ENCODE results near the gene TRMT13.
"Not testable (repeated sequence)": the region's sequence is repeated elsewhere in the genome, so short reads cannot be mapped to it uniquely, and the experiment has no call there.

The TRMT13 gene

GRCh38 chr1:100188617-100189016, 55.7 kb downstream of the TRMT13 start:
- H3K36me3 Mint-ChIP-seq (ENCODE audit: low read depth), result peaks cover 9% of the 10 kb centered on the region
- no peak for DNase-seq
- no peak for ATAC-seq
- no peaks in the 10 kb centered on the region for H3K9me3 Mint-ChIP-seq
- no peaks in the 10 kb centered on the region for H3K27me3 Mint-ChIP-seq
- H3K27ac Mint-ChIP-seq, result no peak overlapping the region
- no peak overlapping the region for H3K4me3 Mint-ChIP-seq
- peaks cover 4% of the 10 kb centered on the region for H3K4me1 Mint-ChIP-seq

GRCh38 chr1:100198596-100198995, 65.6 kb downstream of the TRMT13 start:
- H3K9me3 Mint-ChIP-seq, result no peaks in the 10 kb centered on the region
- H3K36me3 Mint-ChIP-seq (ENCODE audit: low read depth), result peaks cover 51% of the 10 kb centered on the region

GRCh38 chr1:100200060-100200459, 67.1 kb downstream of the TRMT13 start:
- not testable (repeated sequence) for ATAC-seq, H3K4me1 Mint-ChIP-seq, H3K9me3 Mint-ChIP-seq, DNase-seq, H3K27me3 Mint-ChIP-seq, H3K4me3 Mint-ChIP-seq, H3K27ac Mint-ChIP-seq
- peaks cover 66% of the 10 kb centered on the region for H3K36me3 Mint-ChIP-seq (ENCODE audit: low read depth)

More at GRCh38 chr1:100198596-100198995, 65.6 kb downstream of the TRMT13 start:
- DNase-seq (no peak), ATAC-seq (no peak)
- Mint-ChIP-seq H3K4me1 (no peaks in the 10 kb centered on the region), H3K27ac (no peak overlapping the region), H3K4me3 (no peak overlapping the region), H3K27me3 (no peaks in the 10 kb centered on the region)
